Activated CD8-positive, alpha-beta memory T cell treated with anti-CD3 and anti-CD28 coated beads, Interleukin-2, amount 10 ng/mL, durations not matched to agents 7 days and 5 days (primary cell): ENCODE data around the gene COL18A1. TPM values are rescaled to one million over a fixed set of nuclear protein-coding genes. Genes with fewer than 3 reads are reported as not detected.

Experiments
- ATAC-seq: fragments of 150-1000 bp; cut with Tn5 transposase; one replicate; pipeline ENCODE4 v1.10.0; 2021; ENCODE audit warnings: moderate library complexity
- CTCF ChIA-PET: fragments of 350-600 bp; sonication (Branson Sonifier 250); formaldehyde crosslinking; loops from one replicate; lab custom pipeline; 2021; ENCODE audit warnings: antibody characterized with exemption; lab: Charles Lee
- DNase-seq: peaks from one replicate; pipeline ENCODE4 v3.0.0-alpha.2; 2020
- H3K27ac Mint-ChIP-seq: one replicate; pipeline ENCODE4 v1.8.0; 2021; ENCODE audit warnings: mild to moderate bottlenecking, mixed read lengths
- H3K27me3 Mint-ChIP-seq: one replicate; pipeline ENCODE4 v1.8.0; 2021; ENCODE audit warnings: mixed read lengths
- H3K36me3 Mint-ChIP-seq: one replicate; pipeline ENCODE4 v1.8.0; 2021; ENCODE audit warnings: mild to moderate bottlenecking, mixed read lengths
- H3K4me1 Mint-ChIP-seq: one replicate; pipeline ENCODE4 v1.8.0; 2021; ENCODE audit warnings: mixed read lengths
- H3K4me3 Mint-ChIP-seq: one replicate; pipeline ENCODE4 v1.8.0; 2021; ENCODE audit warnings: mild to moderate bottlenecking, moderate library complexity, mixed read lengths
- H3K9me3 Mint-ChIP-seq: one replicate; pipeline ENCODE4 v1.8.0; 2022; ENCODE audit warnings: low read depth, mixed read lengths
- total RNA-seq, 2 experiments: library from RNA; stranded (reverse); gene quantifications; one replicate each; pipeline ENCODE4 v1.2.3, GENCODE V29; 2021

COL18A1 gene
- total RNA-seq, 2 experiments from 2014 or later, result 5.2 to 7.3 TPM

DNA sequence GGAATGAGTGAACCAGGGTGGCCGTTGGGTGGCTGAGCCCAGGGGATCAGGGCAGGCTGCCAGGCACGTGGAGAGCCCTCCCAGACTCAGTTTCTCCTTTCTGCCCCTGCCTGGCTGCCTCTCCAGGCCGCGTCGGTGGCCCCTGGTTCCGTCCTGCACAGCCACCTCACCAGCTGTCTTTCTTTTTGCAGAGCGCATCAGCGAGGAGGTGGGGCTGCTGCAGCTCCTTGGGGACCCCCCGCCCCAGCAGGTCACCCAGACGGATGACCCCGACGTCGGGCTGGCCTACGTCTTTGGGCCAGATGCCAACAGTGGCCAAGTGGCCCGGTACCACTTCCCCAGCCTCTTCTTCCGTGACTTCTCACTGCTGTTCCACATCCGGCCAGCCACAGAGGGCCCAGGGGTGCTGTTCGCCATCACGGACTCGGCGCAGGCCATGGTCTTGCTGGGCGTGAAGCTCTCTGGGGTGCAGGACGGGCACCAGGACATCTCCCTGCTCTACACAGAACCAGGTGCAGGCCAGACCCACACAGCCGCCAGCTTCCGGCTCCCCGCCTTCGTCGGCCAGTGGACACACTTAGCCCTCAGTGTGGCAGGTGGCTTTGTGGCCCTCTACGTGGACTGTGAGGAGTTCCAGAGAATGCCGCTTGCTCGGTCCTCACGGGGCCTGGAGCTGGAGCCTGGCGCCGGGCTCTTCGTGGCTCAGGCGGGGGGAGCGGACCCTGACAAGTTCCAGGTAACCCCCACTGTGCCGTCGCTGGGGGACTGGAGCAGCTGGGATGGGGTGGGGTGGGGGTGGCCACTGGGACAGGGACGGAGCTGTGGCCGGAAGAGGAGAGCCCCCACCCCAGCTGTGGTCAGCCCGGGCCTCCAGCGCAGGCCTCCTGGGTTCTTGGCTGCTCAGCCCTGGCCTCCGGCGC lies 63.3 kb downstream of the COL18A1 start:
- H3K27ac Mint-ChIP-seq, result no peak overlapping the region
- H3K9me3 Mint-ChIP-seq, result no peaks in the 10 kb centered on the region
- H3K36me3 Mint-ChIP-seq, result no peaks in the 10 kb centered on the region
- CTCF ChIA-PET, result no interaction called here
- peaks cover 6% of the 10 kb centered on the region for H3K27me3 Mint-ChIP-seq
- no peak for DNase-seq
- H3K4me3 Mint-ChIP-seq, result no peak overlapping the region
- H3K4me1 Mint-ChIP-seq, result peaks cover 2% of the 10 kb centered on the region
- no peak for ATAC-seq

- peaks cover 2% of the 10 kb centered on the region for H3K4me1 Mint-ChIP-seq
- no peak for DNase-seq
- no peak overlapping the region for H3K4me3 Mint-ChIP-seq
- no peaks in the 10 kb centered on the region for H3K9me3 Mint-ChIP-seq
- H3K36me3 Mint-ChIP-seq, result no peaks in the 10 kb centered on the region
- CTCF ChIA-PET, result no interaction called here
- H3K27me3 Mint-ChIP-seq, result peaks cover 2% of the 10 kb centered on the region
- H3K27ac Mint-ChIP-seq, result no peak overlapping the region
- no peak for ATAC-seq
These were observed 64.0 kb downstream of the COL18A1 start for GRCh38 chr21:45468971-45469272.

- Mint-ChIP-seq H3K9me3 (peaks cover 3% of the 10 kb centered on the region), H3K4me3 (no peak overlapping the region), H3K36me3 (no peaks in the 10 kb centered on the region), H3K27me3 (peaks cover 2% of the 10 kb centered on the region), H3K4me1 (peaks cover 2% of the 10 kb centered on the region), H3K27ac (no peak overlapping the region)
- CTCF ChIA-PET, result no interaction called here
- no peak for DNase-seq
- ATAC-seq, result no peak
These were observed 64.5 kb downstream of the COL18A1 start for GRCh38 chr21:45469273-45470086.

DNA sequence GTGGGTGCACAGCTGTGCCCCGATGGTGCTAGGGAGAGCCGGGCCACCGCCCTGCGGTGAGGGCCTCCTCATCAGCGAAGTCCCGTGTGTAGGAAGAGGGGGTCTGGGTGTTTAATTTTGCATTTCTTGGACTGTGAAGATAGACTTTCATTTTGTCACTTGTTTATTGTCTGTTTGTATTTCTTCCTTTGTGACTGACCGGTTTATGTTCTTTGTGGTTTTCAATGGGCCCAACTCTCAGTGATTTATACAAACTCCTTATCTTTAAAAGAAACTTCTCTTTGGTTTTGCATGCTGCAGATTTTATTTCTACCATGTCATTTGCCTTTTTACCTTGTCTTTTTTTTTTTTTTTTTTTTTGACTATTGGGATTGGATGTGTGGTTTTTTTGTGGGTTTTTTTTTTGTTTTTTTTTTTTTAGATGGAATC lies 65.1 kb downstream of the COL18A1 start:
- Mint-ChIP-seq H3K36me3 (no peaks in the 10 kb centered on the region), H3K4me3 (no peak overlapping the region), H3K27me3 (peaks cover 2% of the 10 kb centered on the region), H3K9me3 (peaks cover 3% of the 10 kb centered on the region), H3K4me1 (peaks cover 2% of the 10 kb centered on the region), H3K27ac (no peak overlapping the region)
- no peak for ATAC-seq
- no peak for DNase-seq
- CTCF ChIA-PET, result no interaction called here

- peaks cover 3% of the 10 kb centered on the region for H3K9me3 Mint-ChIP-seq
- H3K27me3 Mint-ChIP-seq, result no peaks in the 10 kb centered on the region
- peaks cover 2% of the 10 kb centered on the region for H3K4me1 Mint-ChIP-seq
- no peaks in the 10 kb centered on the region for H3K36me3 Mint-ChIP-seq
- H3K27ac Mint-ChIP-seq, result no peak overlapping the region
- CTCF ChIA-PET, result no interaction called here
- ATAC-seq, result peak; percentile 43
- H3K4me3 Mint-ChIP-seq, result no peak overlapping the region
- DNase-seq, result no peak
These were observed 66.0 kb downstream of the COL18A1 start for GRCh38 chr21:45470773-45471524.

DNA sequence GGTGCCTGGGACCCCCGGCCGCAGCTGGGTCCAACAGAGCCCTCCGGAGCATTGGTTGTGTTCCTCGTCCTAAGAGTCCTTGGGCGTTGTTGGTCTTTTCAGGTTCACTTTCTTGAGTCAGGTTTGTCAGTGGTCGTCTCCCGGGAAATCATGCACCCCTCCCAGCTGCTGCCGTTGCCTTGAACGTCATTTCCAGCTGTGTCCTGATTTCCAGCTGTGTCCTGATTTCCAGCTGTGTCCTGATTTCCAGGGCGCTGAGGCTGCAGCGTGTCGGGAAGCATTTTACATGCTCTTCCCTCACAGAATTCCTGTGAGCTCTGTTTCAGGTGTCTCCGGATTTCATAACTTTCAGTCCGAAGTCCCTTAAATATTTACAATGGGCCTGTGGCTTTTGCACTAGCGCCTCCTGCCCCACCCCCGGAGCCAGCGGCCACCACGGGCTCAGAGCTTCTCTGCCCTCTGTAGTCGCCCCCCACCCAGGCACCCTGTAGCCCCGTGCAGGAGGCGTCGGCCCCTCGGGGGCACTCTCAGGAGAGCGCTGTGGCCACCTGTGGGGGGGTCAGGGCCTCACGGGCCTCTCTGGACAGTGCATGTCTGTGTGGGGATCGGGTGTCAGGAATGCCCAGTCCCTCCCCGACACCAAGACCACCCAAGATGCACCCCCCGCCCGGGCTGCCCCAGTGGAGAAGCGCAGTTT lies 66.7 kb downstream of the COL18A1 start:
- no peak for DNase-seq
- Mint-ChIP-seq H3K36me3 (no peaks in the 10 kb centered on the region), H3K4me1 (peaks cover 5% of the 10 kb centered on the region), H3K27ac (no peak overlapping the region), H3K4me3 (no peak overlapping the region), H3K9me3 (peaks cover 3% of the 10 kb centered on the region), H3K27me3 (no peaks in the 10 kb centered on the region)
- CTCF ChIA-PET, result no interaction called here
- no peak for ATAC-seq

DNA sequence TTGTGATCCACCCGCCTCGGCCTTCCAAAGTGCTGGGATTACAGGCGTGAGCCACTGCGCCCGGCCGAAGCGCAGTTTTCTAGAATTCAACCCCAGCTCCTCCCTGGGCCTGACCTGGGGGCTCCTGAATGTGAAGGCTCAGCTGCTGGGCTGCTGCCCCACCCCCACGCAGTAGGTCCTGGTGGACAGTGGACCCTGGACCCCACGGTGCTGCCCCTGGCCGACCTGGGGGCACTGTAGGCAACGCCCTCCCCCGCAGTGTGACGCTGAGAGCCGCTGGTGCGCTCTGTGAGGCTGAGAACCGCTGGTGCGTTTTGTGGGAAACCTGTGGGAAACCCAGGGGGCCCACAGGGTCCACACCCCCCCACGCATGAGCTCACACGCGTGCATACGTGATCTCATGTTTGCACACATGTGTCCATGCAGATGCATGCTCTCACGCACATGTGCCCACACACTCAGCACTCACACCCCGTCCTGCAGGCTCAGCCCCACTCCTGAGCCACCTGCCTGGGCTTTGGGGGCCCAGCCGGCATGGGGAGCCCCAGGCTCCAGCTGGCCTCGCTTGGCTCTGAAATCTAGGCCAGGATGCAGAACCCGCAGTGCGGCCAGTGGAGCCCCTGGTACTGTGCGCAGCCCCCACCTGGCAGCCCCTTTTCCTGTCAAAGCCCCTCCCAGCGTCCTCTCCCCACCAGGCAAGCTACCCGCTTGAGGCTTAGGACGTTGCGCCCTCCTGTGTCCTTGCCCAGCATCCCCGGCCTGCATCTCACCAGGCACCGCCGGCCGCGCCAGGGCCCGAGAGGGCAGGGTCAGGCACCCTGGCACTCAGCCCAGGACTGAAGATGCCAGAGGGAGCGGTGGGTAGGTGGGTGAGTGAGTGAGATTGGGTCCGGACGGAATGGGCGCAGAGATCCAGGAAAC lies 67.7 kb downstream of the COL18A1 start:
- H3K27ac Mint-ChIP-seq, result no peak overlapping the region
- H3K4me3 Mint-ChIP-seq, result no peak overlapping the region
- CTCF ChIA-PET, result no interaction called here
- no peaks in the 10 kb centered on the region for H3K27me3 Mint-ChIP-seq
- H3K4me1 Mint-ChIP-seq, result peaks cover 5% of the 10 kb centered on the region
- no peak for ATAC-seq
- peaks cover 3% of the 10 kb centered on the region for H3K9me3 Mint-ChIP-seq
- no peak for DNase-seq
- H3K36me3 Mint-ChIP-seq, result no peaks in the 10 kb centered on the region

- H3K4me1 Mint-ChIP-seq, result peaks cover 14% of the 10 kb centered on the region
- peaks cover 3% of the 10 kb centered on the region for H3K9me3 Mint-ChIP-seq
- no peaks in the 10 kb centered on the region for H3K27me3 Mint-ChIP-seq
- no peak overlapping the region for H3K4me3 Mint-ChIP-seq
- ATAC-seq (no peak), DNase-seq (no peak)
- H3K36me3 Mint-ChIP-seq, result no peaks in the 10 kb centered on the region
- CTCF ChIA-PET, result no interaction called here
- no peak overlapping the region for H3K27ac Mint-ChIP-seq
These were observed 68.7 kb downstream of the COL18A1 start for GRCh38 chr21:45473496-45474322.

GRCh38 chr21:45474323-45474950 lies 69.5 kb downstream of the COL18A1 start:
- H3K4me3 Mint-ChIP-seq, result no peak overlapping the region
- ATAC-seq (no peak), DNase-seq (no peak)
- CTCF ChIA-PET, result no interaction called here
- H3K36me3 Mint-ChIP-seq, result no peaks in the 10 kb centered on the region
- H3K9me3 Mint-ChIP-seq, result peaks cover 3% of the 10 kb centered on the region
- H3K4me1 Mint-ChIP-seq, result peaks cover 21% of the 10 kb centered on the region
- H3K27me3 Mint-ChIP-seq, result no peaks in the 10 kb centered on the region
- H3K27ac Mint-ChIP-seq, result no peak overlapping the region

DNA sequence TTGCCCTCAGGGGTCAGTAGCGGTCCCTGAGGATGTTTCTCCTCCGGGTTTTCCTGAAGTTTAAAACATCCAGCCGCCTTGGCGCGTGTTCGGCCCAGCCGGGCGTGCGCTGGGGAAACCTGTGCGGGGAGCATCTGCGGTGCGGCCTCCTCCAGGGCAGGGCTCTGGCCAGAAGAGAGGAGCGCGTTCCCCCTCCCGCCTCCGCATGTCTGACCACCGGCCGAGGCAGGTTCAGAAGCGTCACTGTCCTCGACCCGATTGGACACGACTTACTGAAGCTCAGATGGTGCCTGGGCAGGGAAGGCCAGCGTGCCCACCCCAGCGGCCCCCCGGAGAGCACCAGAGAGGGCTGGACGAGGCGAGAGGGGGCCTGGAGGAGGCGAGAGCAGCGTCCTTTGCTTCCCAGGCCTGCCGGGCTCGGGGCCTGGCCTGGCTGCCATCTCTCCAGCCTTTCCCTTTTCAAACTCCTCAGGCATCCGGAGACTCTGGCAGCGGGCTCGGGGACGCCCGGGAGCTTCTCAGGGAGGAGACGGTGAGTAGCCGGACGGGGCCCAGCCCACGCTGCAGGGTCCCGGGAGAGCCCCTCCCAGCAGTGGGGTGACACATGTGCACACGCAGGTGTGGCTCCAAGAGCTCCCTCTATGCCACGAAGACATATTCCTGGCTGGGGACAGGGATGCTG lies 70.2 kb downstream of the COL18A1 start:
- Mint-ChIP-seq H3K27me3 (no peaks in the 10 kb centered on the region), H3K9me3 (peaks cover 3% of the 10 kb centered on the region), H3K27ac (no peak overlapping the region), H3K4me1 (peaks cover 26% of the 10 kb centered on the region), H3K4me3 (no peak overlapping the region), H3K36me3 (no peaks in the 10 kb centered on the region)
- CTCF ChIA-PET, result no interaction called here
- no peak for DNase-seq
- ATAC-seq, result no peak
